Nephron (organoid): ENCODE results near the gene ARHGAP29.

Experiments used
- H3K27ac Mint-ChIP-seq, 3 experiments: 2 replicates each; pipeline ENCODE4 v1.8.0; 2020; ENCODE audit warnings: mixed read lengths in 3 of 3, mild to moderate bottlenecking in 2 of 3, moderate library complexity in 1 of 3
- H3K27me3 Mint-ChIP-seq: 2 replicates; pipeline ENCODE4 v1.8.0; 2021; ENCODE audit warnings: low read depth, mild to moderate bottlenecking, moderate library complexity, mixed read lengths
- H3K36me3 Mint-ChIP-seq: 2 replicates; pipeline ENCODE4 v1.8.0; 2020; ENCODE audit warnings: low read depth, mixed read lengths
- H3K4me1 Mint-ChIP-seq: 2 replicates; pipeline ENCODE4 v1.8.0; 2020; ENCODE audit warnings: mixed read lengths
- H3K4me3 Mint-ChIP-seq, 3 experiments: 2 replicates each; pipeline ENCODE4 v1.8.0; 2020; ENCODE audit warnings: mild to moderate bottlenecking in 3 of 3, mixed read lengths in 3 of 3, moderate library complexity in 2 of 3
- H3K9me3 Mint-ChIP-seq: 2 replicates; pipeline ENCODE4 v1.8.0; 2020; ENCODE audit warnings: mixed read lengths
- TF ChIP-seq, protein P1 (sequence below), 3 experiments: fragments of 200-600 bp; sonication (generic); IDR thresholded peaks; one replicate each; pipeline ENCODE4 v1.5.0; 2021; ENCODE audit warnings: antibody characterized with exemption in 3 of 3; ENCODE audit not compliant: unreplicated experiment in 3 of 3

The ARHGAP29 gene

GRCh38 chr1:94259635-94260289, 22.4 kb upstream of the ARHGAP29 start:
- Mint-ChIP-seq H3K9me3 (peaks cover 3% of the 10 kb centered on the region), H3K4me3 (no peak overlapping the region), H3K36me3 (no peaks in the 10 kb centered on the region), H3K27ac (no peak overlapping the region), H3K27me3 (peaks cover 12% of the 10 kb centered on the region), H3K4me1 (peaks cover 23% of the 10 kb centered on the region)
- TF ChIP-seq, protein P1, sequence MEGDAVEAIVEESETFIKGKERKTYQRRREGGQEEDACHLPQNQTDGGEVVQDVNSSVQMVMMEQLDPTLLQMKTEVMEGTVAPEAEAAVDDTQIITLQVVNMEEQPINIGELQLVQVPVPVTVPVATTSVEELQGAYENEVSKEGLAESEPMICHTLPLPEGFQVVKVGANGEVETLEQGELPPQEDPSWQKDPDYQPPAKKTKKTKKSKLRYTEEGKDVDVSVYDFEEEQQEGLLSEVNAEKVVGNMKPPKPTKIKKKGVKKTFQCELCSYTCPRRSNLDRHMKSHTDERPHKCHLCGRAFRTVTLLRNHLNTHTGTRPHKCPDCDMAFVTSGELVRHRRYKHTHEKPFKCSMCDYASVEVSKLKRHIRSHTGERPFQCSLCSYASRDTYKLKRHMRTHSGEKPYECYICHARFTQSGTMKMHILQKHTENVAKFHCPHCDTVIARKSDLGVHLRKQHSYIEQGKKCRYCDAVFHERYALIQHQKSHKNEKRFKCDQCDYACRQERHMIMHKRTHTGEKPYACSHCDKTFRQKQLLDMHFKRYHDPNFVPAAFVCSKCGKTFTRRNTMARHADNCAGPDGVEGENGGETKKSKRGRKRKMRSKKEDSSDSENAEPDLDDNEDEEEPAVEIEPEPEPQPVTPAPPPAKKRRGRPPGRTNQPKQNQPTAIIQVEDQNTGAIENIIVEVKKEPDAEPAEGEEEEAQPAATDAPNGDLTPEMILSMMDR (IDR thresholded peaks at IDR 0.05; ENCODE audit: unreplicated experiment in 3 of 3): no peak

DNA sequence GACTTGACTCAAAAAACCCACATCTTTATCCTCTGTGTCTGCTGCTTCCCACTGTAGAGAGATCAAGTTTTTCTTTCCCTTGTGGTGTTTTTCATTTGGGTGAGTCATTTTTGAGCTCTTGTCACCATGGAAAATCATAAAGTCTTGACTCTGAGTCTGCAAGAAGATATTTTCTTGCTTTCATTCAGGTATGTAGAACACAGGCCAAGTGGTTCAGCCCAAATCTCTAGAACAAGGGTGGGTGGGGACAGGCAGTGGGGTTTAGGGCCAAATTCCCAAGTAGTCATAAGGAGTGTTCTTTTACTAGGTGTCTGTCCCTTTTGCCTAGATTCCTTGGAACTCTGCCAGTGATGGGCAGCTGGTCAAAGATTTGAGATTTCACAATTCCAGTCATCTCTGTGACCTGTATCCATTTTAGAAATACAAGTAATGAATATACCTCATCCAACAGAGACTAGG, 21.5 kb upstream of the ARHGAP29 start:
- Mint-ChIP-seq H3K4me1 (peaks cover 20% of the 10 kb centered on the region), H3K27me3 (peaks cover 10% of the 10 kb centered on the region), H3K36me3 (no peaks in the 10 kb centered on the region), H3K9me3 (no peaks in the 10 kb centered on the region), H3K4me3 (no peak overlapping the region), H3K27ac (no peak overlapping the region)
- TF ChIP-seq, protein P1 (IDR thresholded peaks at IDR 0.05; ENCODE audit: unreplicated experiment in 3 of 3): no peak

DNA sequence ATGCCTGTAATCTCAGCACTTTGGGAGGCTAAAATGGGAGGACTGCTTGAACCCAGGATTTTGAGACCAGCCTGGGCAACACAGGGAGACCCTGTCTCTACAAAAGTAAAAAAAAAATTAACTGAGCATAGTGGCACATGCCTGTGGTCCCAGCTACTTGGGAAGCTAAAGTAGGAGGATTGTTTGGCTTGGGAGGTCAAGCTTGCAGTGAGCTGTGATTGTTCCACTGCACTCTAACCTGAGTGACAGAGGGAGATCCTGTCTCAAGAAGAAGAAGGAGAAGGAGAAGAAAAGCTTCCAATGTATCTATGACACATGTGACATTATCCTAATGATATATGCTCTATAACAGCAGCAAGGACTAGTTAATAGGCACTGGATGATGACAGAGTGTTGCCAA, 20.1 kb upstream of the ARHGAP29 start:
- no peaks in the 10 kb centered on the region for H3K9me3 Mint-ChIP-seq
- H3K4me3 Mint-ChIP-seq: no peak overlapping the region
- H3K4me1 Mint-ChIP-seq: peaks cover 20% of the 10 kb centered on the region
- H3K27ac Mint-ChIP-seq: no peak overlapping the region
- H3K36me3 Mint-ChIP-seq: no peaks in the 10 kb centered on the region
- peaks cover 15% of the 10 kb centered on the region for H3K27me3 Mint-ChIP-seq
- TF ChIP-seq, protein P1 (IDR thresholded peaks at IDR 0.05; ENCODE audit: unreplicated experiment in 3 of 3): no peak

- peaks cover 13% of the 10 kb centered on the region for H3K4me1 Mint-ChIP-seq
- peaks cover 22% of the 10 kb centered on the region for H3K27me3 Mint-ChIP-seq
- no peaks in the 10 kb centered on the region for H3K36me3 Mint-ChIP-seq
- no peak overlapping the region for H3K27ac Mint-ChIP-seq
- TF ChIP-seq, protein P1 (IDR thresholded peaks at IDR 0.05; ENCODE audit: unreplicated experiment in 3 of 3): no peak
- H3K4me3 Mint-ChIP-seq: no peak overlapping the region
- no peaks in the 10 kb centered on the region for H3K9me3 Mint-ChIP-seq
Measured at GRCh38 chr1:94255476-94255875, 18.1 kb upstream of the ARHGAP29 start.

GRCh38 chr1:94254073-94254810, 16.9 kb upstream of the ARHGAP29 start:
- no peak overlapping the region for H3K27ac Mint-ChIP-seq
- H3K4me3 Mint-ChIP-seq: no peak overlapping the region
- peaks cover 34% of the 10 kb centered on the region for H3K27me3 Mint-ChIP-seq
- peaks cover 8% of the 10 kb centered on the region for H3K4me1 Mint-ChIP-seq
- TF ChIP-seq, protein P1 (IDR thresholded peaks at IDR 0.05; ENCODE audit: unreplicated experiment in 3 of 3): no peak
- H3K9me3 Mint-ChIP-seq: no peaks in the 10 kb centered on the region
- H3K36me3 Mint-ChIP-seq: no peaks in the 10 kb centered on the region
